Suprapubic skin (tissue), 4 donors: ENCODE measurements around the gene EPS15. TPM values are rescaled to one million over a fixed set of nuclear protein-coding genes. Genes with fewer than 3 reads are reported as not detected.

Experiments used
- DNase-seq, 2 donors: peaks; one replicate each; pipeline ENCODE4 v3.0.0-alpha.2; 2019; ENCODE audit warnings: low spot score in 2 of 2
- H3K27ac ChIP-seq: fragments of 200-600 bp; sonication (generic); one replicate; pipeline ENCODE4 v1.5.1; 2019
- H3K27me3 ChIP-seq: fragments of 200-600 bp; sonication (generic); one replicate; pipeline ENCODE4 v1.5.1; 2019
- H3K36me3 ChIP-seq: fragments of 200-600 bp; sonication (generic); one replicate; pipeline ENCODE4 v1.5.1; 2019
- H3K4me1 ChIP-seq: fragments of 200-600 bp; sonication (generic); one replicate; pipeline ENCODE4 v1.5.1; 2019
- H3K4me3 ChIP-seq: fragments of 200-600 bp; sonication (generic); one replicate; pipeline ENCODE4 v1.5.1; 2019; ENCODE audit warnings: mild to moderate bottlenecking
- H3K9me3 ChIP-seq: fragments of 200-600 bp; sonication (generic); one replicate; pipeline ENCODE4 v1.5.1; 2019
- EP300 ChIP-seq: sonication (generic); formaldehyde crosslinking; IDR thresholded peaks from one replicate; pipeline ENCODE4 v1.6.1; 2017; ENCODE audit warnings: antibody characterized with exemption
- POLR2A ChIP-seq, 2 donors: fragments of 450-650 bp; IDR thresholded peaks; one replicate each; pipeline ENCODE4 v1.6.1; 2017; ENCODE audit warnings: antibody characterized with exemption in 2 of 2, mild to moderate bottlenecking in 2 of 2, moderate library complexity in 2 of 2
- POLR2AphosphoS5 ChIP-seq, 3 donors: sonication (generic); formaldehyde crosslinking; IDR thresholded peaks; one replicate each; pipeline ENCODE4 v1.6.1; 2017; ENCODE audit warnings: antibody characterized with exemption in 3 of 3
- WGBS: methylation state at CpG from one replicate; pipeline ENCODE4 v1.1.5; 2018; 5-methylcytosine and 5-hydroxymethylcytosine counted together
- total RNA-seq, 4 donors: library from RNA; depleted of rRNA; stranded (reverse); fragments of >200 nt; gene quantifications; one replicate each; pipeline ENCODE4 v1.1.0, GENCODE V29; 2016
- TF ChIP-seq, protein P1 (sequence below), 2 donors: fragments of 200-600 bp in 1 of 2; fragments of 450-650 bp in 1 of 2; sonication (generic) in 1 of 2; IDR thresholded peaks; one replicate each; pipeline ENCODE4 v1.5.1; 2016 to 2019; ENCODE audit warnings: antibody characterized with exemption in 2 of 2, mild to moderate bottlenecking in 1 of 2, moderate library complexity in 1 of 2

EPS15 gene
- total RNA-seq, 4 donors from 2014 or later = 57.1 to 127 (median 81.5) TPM

DNA sequence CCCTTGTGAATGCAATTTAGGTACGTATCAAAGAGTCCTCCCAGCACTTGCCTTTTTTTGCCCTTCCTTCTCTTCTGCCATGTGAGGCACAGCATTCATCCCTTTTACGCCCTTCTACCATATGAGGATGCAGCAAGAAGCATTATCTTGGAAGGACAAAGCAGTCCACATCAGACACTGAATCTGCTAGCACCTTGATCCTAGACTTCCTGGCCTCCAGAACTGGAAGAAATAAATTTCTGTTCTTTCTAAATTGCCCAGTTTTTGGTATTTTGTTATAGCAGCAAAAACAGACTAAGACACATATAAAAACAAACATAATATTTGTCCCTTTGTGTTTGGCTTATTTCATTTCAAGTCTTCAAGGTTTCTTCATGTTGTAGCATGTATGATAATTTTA is 20.1 kb downstream of the EPS15 start:
- no peak overlapping the region for H3K27ac ChIP-seq
- H3K9me3 ChIP-seq = no peaks in the 10 kb centered on the region
- peaks cover 8% of the 10 kb centered on the region for H3K36me3 ChIP-seq
- H3K4me1 ChIP-seq = peaks cover 7% of the 10 kb centered on the region
- H3K27me3 ChIP-seq = no peaks in the 10 kb centered on the region
- H3K4me3 ChIP-seq = no peak overlapping the region
- 97% methylated on average over 2 of the region's 2 CpGs for WGBS
- no peak for DNase-seq
- TF ChIP-seq POLR2AphosphoS5 (IDR thresholded peaks at IDR 0.05) = no peak
- TF ChIP-seq, protein P1, sequence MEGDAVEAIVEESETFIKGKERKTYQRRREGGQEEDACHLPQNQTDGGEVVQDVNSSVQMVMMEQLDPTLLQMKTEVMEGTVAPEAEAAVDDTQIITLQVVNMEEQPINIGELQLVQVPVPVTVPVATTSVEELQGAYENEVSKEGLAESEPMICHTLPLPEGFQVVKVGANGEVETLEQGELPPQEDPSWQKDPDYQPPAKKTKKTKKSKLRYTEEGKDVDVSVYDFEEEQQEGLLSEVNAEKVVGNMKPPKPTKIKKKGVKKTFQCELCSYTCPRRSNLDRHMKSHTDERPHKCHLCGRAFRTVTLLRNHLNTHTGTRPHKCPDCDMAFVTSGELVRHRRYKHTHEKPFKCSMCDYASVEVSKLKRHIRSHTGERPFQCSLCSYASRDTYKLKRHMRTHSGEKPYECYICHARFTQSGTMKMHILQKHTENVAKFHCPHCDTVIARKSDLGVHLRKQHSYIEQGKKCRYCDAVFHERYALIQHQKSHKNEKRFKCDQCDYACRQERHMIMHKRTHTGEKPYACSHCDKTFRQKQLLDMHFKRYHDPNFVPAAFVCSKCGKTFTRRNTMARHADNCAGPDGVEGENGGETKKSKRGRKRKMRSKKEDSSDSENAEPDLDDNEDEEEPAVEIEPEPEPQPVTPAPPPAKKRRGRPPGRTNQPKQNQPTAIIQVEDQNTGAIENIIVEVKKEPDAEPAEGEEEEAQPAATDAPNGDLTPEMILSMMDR (IDR thresholded peaks at IDR 0.05) = no peak
- no peak for TF ChIP-seq POLR2A (IDR thresholded peaks at IDR 0.05)

DNA sequence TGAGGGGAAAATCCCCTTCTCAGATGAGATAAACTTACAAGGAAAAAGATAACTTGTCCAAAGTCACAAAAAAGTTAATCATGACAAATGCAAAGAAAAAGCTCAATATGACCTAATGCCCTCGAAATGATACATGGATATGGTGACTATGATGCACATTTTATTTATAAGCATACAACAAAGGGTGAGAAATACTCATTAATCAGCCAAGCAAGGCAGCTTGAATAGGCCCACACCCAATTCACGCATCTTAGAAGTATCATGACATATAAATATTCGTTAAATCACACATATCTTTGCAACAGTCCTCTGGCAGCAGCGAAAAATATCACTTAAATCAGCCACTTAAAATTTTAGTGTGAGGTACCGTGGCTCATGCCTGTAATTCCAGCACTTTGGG is 21.7 kb downstream of the EPS15 start:
- Histone ChIP-seq H3K4me1 (peaks cover 7% of the 10 kb centered on the region), H3K27me3 (no peaks in the 10 kb centered on the region), H3K4me3 (no peak overlapping the region), H3K27ac (no peak overlapping the region), H3K9me3 (no peaks in the 10 kb centered on the region), H3K36me3 (peaks cover 4% of the 10 kb centered on the region)
- 95% methylated on average over 5 of the region's 5 CpGs for whole genome bisulfite sequencing
- no peak for DNase-seq
- TF ChIP-seq POLR2A (IDR thresholded peaks at IDR 0.05) = no peak
- TF ChIP-seq POLR2AphosphoS5 (IDR thresholded peaks at IDR 0.05) = no peak
- no peak for TF ChIP-seq EP300
- TF ChIP-seq, protein P1 (IDR thresholded peaks at IDR 0.05) = no peak

DNA sequence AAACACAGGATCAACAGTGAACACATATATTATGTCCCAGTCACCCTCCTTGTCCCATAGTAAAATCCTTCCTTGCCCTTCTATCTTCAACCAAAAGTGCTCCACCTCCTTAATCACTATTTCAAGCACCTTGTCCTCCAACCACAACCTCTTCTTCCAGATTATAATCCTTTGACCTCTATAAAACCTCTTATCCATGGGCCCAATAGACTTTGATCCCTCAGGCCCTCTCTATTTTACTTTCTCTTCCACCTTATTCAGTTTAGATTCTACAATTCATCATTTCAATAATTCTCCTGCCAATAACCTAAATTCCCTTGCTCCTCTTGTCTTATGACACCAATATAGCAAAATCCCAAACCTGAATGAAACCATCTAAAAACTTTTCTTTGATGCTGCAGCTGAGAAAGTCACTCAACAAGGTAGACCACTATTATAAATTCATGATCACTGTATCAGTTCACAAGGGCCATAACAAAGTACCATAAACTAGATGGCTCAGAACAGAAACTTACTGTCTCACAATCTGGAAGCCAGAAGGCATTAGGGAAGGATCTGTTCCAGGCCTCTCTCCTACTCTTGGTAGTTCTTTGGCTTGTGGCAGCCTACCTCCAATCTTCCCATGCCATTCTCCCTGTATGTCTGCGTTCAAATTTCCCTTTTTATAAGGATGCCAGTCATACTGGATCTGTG is 24.8 kb downstream of the EPS15 start:
- WGBS = 72% methylated on average over 1 of the region's 1 CpG

DNA sequence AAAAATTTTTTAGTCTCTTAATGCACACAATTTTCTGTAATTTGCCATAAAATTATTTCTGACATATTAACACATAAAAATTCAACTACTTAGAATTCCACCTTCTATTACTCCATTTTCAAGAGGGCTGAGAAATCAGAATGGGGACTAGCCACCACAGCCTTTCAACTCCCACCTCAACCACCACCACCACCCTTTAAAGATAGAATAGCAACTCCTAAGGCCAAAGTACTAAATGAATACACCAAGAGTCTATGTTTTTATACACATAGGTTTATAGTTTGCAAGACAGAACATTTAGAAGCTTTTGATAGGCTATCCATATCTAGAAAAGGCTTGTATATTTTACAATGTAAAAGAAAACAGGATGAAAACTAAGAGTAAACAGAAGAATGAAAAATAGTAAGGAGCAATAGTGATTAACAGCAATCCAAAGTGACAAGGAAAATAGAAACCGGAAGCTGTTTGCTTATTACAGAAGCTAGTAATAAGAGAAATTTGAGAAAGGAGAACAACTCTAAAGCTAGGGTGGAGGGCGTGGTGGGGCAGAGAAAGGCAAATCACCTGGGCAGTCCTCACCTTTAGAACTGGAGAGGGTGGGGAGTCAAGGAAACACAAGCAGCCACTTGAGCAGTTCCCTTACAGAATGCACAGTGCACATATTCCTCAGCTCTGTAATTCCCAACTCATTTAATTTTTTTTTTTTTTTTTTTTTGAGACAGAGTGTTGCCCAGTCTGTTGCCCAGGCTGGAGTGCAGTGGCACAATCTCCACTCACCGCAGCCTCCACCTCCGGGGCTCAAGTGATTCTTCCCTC is 27.7 kb downstream of the EPS15 start:
- Histone ChIP-seq H3K27me3 (no peaks in the 10 kb centered on the region), H3K9me3 (no peaks in the 10 kb centered on the region), H3K4me1 (peaks cover 36% of the 10 kb centered on the region), H3K4me3 (no peak overlapping the region), H3K36me3 (no peaks in the 10 kb centered on the region), H3K27ac (no peak overlapping the region)
- WGBS = 66% methylated on average over 4 of the region's 4 CpGs
- TF ChIP-seq, protein P1 (IDR thresholded peaks at IDR 0.05) = no peak
- TF ChIP-seq POLR2A (IDR thresholded peaks at IDR 0.05) = no peak
- no peak for TF ChIP-seq EP300
- TF ChIP-seq POLR2AphosphoS5 (IDR thresholded peaks at IDR 0.05) = no peak
- DNase-seq = no peak

More for the DNA sequence above, 24.8 kb downstream of the EPS15 start:
- no peaks in the 10 kb centered on the region for H3K9me3 ChIP-seq
- no peak overlapping the region for H3K4me3 ChIP-seq
- H3K36me3 ChIP-seq = no peaks in the 10 kb centered on the region
- no peak for DNase-seq
- TF ChIP-seq, protein P1 (IDR thresholded peaks at IDR 0.05) = no peak
- TF ChIP-seq POLR2AphosphoS5 (IDR thresholded peaks at IDR 0.05) (no peak), POLR2A (IDR thresholded peaks at IDR 0.05) (no peak), EP300 (no peak)
- H3K27ac ChIP-seq = no peak overlapping the region
- no peaks in the 10 kb centered on the region for H3K27me3 ChIP-seq
- H3K4me1 ChIP-seq = peaks cover 27% of the 10 kb centered on the region

DNA sequence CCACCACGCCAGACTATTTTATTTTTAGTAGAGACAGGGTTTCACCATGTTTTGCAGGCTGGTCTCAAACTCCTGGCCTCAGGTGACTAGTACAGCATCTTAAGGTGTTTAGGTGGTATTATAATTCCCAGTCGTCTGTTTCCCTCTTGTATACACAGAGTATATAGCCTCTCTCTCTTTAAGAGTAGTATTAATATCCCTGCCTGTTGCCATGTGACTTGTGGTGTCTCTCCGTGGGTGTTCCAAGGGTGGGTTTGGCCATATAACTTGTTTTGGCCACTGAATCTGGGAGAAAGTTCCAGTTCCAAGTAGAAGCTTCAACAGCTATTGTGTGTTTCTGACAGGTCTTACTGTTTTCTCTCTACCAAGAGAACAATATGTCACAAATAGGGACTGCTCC is 29.6 kb downstream of the EPS15 start:
- WGBS = 77% methylated on average over 3 of the region's 3 CpGs
- TF ChIP-seq, protein P1 (IDR thresholded peaks at IDR 0.05) = no peak
- TF ChIP-seq POLR2A (IDR thresholded peaks at IDR 0.05) = no peak
- TF ChIP-seq EP300 = no peak
- TF ChIP-seq POLR2AphosphoS5 (IDR thresholded peaks at IDR 0.05) = no peak
- H3K4me3 ChIP-seq = no peak overlapping the region
- H3K4me1 ChIP-seq = peaks cover 29% of the 10 kb centered on the region
- no peaks in the 10 kb centered on the region for H3K9me3 ChIP-seq
- no peak for DNase-seq
- H3K36me3 ChIP-seq = no peaks in the 10 kb centered on the region
- no peak overlapping the region for H3K27ac ChIP-seq
- no peaks in the 10 kb centered on the region for H3K27me3 ChIP-seq
